Measurements from ENCODE around the gene CSTA.

The CSTA gene

GRCh38 chr3:122324871-122325323 is at the start of gene CSTA:
TSS of gene CSTA (plus strand) at chr3:122325248. CDS start at chr3:122325293, 45 bp downstream.
- DNase-seq = no peak

- DNase-seq = no peak
Observed at GRCh38 chr3:122281891-122282290, 43.2 kb upstream of the CSTA start.

- DNase-seq = no peak
Observed at GRCh38 chr3:122283796-122284445, 41.1 kb upstream of the CSTA start.

GRCh38 chr3:122284486-122284885 is 40.6 kb upstream of the CSTA start:
- DNase-seq = no peak

- no peak for DNase-seq
Observed at GRCh38 chr3:122294359-122294758, 30.7 kb upstream of the CSTA start.

- peak; percentile 20 to 21 for DNase-seq
Observed at GRCh38 chr3:122295266-122296062, 29.6 kb upstream of the CSTA start.

- DNase-seq = peak in 1 of 2 donors; percentile 18
Observed at GRCh38 chr3:122298239-122298638, 26.8 kb upstream of the CSTA start.

GRCh38 chr3:122299215-122299614 is 25.8 kb upstream of the CSTA start:
- DNase-seq = no peak

- peak; percentile 37 to 68 for DNase-seq
Observed at GRCh38 chr3:122299872-122300460, 25.1 kb upstream of the CSTA start.

GRCh38 chr3:122301063-122301462 is 24.0 kb upstream of the CSTA start:
- DNase-seq = no peak

- no peak for DNase-seq
Observed at GRCh38 chr3:122305818-122306621, 19.0 kb upstream of the CSTA start.

- DNase-seq = no peak
Observed at GRCh38 chr3:122306622-122306953, 18.5 kb upstream of the CSTA start.

GRCh38 chr3:122307094-122307687 is 17.9 kb upstream of the CSTA start:
- no peak for DNase-seq

GRCh38 chr3:122307976-122308375 is 17.1 kb upstream of the CSTA start:
- no peak for DNase-seq

- DNase-seq = no peak
Observed at GRCh38 chr3:122310361-122310760, 14.7 kb upstream of the CSTA start.

GRCh38 chr3:122312826-122313225 is 12.2 kb upstream of the CSTA start:
- no peak for DNase-seq

- no peak for DNase-seq
Observed at GRCh38 chr3:122313281-122313680, 11.8 kb upstream of the CSTA start.

GRCh38 chr3:122314228-122314876 is 10.7 kb upstream of the CSTA start:
- DNase-seq = no peak

GRCh38 chr3:122315619-122316018 is 9.4 kb upstream of the CSTA start:
- no peak for DNase-seq

- no peak for DNase-seq
Observed at GRCh38 chr3:122316368-122316767, 8.7 kb upstream of the CSTA start.

GRCh38 chr3:122318620-122319019 is 6.4 kb upstream of the CSTA start:
- no peak for DNase-seq

Data from CD4-positive, alpha-beta T cell treated with Interferon alpha-2 for 1 hour (primary cell).